ENCODE measurements around the gene ZP1. TPM values are rescaled to one million over a fixed set of nuclear protein-coding genes. Genes with fewer than 3 reads are reported as not detected.

The ZP1 gene
- total and polyA plus RNA-seq, 2 experiments from 2014 or later: not detected

DNA sequence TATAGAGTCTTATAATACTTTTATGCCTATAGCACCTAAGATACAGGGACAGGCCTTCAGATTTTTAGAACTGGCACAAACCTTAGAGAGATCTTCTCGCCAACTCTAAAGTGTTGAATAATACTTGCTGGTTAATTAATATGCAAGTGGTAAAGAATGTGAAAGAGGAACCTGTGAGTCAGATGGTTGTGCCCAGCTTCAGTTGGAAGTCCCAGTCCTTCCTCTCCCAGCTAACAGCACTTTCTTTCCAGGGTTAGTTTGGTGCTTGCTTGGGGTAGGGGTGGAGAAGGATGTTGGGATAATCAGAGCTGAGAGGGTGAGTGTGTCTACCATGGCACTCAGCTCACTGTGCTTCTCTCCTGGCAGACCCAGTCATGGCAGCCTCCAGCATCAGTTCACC lies 52.0 kb downstream of the ZP1 start:
- Histone ChIP-seq H3K4me1 (ENCODE audit: insufficient read depth) (peaks cover 21% of the 10 kb centered on the region), H3K4me2 (no peak overlapping the region), H3K27me3 (ENCODE audit: insufficient read depth) (no peaks in the 10 kb centered on the region), H3F3A (replicated peaks; ENCODE audit: low read depth) (0 out of 2 replicates have a peak, but pooled peaks cover 6% of the 10 kb centered on the region), H3K4me3 (no peak overlapping the region), H3K79me2 (replicated peaks; ENCODE audit: insufficient read depth) (peaks cover 29% of the 10 kb centered on the region), H3K27ac (ENCODE audit: low read depth) (no peak overlapping the region), H3K36me3 (ENCODE audit: insufficient read depth) (no peaks in the 10 kb centered on the region), H3K9me2 (ENCODE audit: insufficient read depth) (no peaks in the 10 kb centered on the region), H2AFZ (no peak overlapping the region), H4K20me1 (replicated peaks; ENCODE audit: insufficient read depth) (peaks cover 7% of the 10 kb centered on the region; the same call in 1 of the 2 replicates)
- Mint-ChIP-seq H3K9me3 (no peaks in the 10 kb centered on the region; the same call in 2 of the 3 replicates), H3K4me3 (no peak overlapping the region), H3K36me3 (ENCODE audit: low read depth) (peaks cover 40% of the 10 kb centered on the region), H3K27me3 (ENCODE audit: insufficient read depth, low read depth, poor library complexity) (peaks cover 11% of the 10 kb centered on the region), H3K27ac (no peak overlapping the region; the same call in 1 of the 2 replicates), H3K4me1 (peaks cover 29% of the 10 kb centered on the region)
- no peak for DNase-seq (ENCODE audit: low spot score)
- TF ChIP-seq, protein P1, sequence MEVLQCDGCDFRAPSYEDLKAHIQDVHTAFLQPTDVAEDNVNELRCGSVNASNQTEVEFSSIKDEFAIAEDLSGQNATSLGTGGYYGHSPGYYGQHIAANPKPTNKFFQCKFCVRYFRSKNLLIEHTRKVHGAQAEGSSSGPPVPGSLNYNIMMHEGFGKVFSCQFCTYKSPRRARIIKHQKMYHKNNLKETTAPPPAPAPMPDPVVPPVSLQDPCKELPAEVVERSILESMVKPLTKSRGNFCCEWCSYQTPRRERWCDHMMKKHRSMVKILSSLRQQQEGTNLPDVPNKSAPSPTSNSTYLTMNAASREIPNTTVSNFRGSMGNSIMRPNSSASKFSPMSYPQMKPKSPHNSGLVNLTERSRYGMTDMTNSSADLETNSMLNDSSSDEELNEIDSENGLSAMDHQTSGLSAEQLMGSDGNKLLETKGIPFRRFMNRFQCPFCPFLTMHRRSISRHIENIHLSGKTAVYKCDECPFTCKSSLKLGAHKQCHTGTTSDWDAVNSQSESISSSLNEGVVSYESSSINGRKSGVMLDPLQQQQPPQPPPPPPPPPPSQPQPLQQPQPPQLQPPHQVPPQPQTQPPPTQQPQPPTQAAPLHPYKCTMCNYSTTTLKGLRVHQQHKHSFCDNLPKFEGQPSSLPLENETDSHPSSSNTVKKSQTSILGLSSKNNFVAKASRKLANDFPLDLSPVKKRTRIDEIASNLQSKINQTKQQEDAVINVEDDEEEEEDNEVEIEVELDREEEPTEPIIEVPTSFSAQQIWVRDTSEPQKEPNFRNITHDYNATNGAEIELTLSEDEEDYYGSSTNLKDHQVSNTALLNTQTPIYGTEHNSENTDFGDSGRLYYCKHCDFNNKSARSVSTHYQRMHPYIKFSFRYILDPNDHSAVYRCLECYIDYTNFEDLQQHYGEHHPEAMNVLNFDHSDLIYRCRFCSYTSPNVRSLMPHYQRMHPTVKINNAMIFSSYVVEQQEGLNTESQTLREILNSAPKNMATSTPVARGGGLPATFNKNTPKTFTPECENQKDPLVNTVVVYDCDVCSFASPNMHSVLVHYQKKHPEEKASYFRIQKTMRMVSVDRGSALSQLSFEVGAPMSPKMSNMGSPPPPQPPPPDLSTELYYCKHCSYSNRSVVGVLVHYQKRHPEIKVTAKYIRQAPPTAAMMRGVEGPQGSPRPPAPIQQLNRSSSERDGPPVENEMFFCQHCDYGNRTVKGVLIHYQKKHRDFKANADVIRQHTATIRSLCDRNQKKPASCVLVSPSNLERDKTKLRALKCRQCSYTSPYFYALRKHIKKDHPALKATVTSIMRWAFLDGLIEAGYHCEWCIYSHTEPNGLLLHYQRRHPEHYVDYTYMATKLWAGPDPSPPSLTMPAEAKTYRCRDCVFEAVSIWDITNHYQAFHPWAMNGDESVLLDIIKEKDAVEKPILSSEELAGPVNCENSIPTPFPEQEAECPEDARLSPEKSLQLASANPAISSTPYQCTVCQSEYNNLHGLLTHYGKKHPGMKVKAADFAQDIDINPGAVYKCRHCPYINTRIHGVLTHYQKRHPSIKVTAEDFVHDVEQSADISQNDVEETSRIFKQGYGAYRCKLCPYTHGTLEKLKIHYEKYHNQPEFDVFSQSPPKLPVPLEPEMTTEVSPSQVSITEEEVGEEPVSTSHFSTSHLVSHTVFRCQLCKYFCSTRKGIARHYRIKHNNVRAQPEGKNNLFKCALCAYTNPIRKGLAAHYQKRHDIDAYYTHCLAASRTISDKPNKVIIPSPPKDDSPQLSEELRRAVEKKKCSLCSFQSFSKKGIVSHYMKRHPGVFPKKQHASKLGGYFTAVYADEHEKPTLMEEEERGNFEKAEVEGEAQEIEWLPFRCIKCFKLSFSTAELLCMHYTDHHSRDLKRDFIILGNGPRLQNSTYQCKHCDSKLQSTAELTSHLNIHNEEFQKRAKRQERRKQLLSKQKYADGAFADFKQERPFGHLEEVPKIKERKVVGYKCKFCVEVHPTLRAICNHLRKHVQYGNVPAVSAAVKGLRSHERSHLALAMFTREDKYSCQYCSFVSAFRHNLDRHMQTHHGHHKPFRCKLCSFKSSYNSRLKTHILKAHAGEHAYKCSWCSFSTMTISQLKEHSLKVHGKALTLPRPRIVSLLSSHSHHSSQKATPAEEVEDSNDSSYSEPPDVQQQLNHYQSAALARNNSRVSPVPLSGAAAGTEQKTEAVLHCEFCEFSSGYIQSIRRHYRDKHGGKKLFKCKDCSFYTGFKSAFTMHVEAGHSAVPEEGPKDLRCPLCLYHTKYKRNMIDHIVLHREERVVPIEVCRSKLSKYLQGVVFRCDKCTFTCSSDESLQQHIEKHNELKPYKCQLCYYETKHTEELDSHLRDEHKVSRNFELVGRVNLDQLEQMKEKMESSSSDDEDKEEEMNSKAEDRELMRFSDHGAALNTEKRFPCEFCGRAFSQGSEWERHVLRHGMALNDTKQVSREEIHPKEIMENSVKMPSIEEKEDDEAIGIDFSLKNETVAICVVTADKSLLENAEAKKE (CRISPR knock-in tag; IDR thresholded peaks at IDR 0.05): no peak
- no peak for TF ChIP-seq CREB1 (CRISPR knock-in tag; IDR thresholded peaks at IDR 0.05; ENCODE audit: low read depth)
- no peak for TF ChIP-seq EZH2 (IDR thresholded peaks at IDR 0.05; ENCODE audit: low read depth, unreplicated experiment)
- ATAC-seq: no peak

- ATAC-seq (no peak), DNase-seq (ENCODE audit: low spot score) (peak; percentile 11)
- Mint-ChIP-seq H3K36me3 (ENCODE audit: low read depth) (peaks cover 40% of the 10 kb centered on the region), H3K27ac (no peak overlapping the region), H3K4me1 (peaks cover 29% of the 10 kb centered on the region), H3K9me3 (no peaks in the 10 kb centered on the region; the same call in 2 of the 3 replicates), H3K27me3 (ENCODE audit: insufficient read depth, low read depth, poor library complexity) (peaks cover 11% of the 10 kb centered on the region), H3K4me3 (no peak overlapping the region)
- Histone ChIP-seq H3K4me1 (ENCODE audit: insufficient read depth) (peaks cover 21% of the 10 kb centered on the region), H3F3A (replicated peaks; ENCODE audit: low read depth) (0 out of 2 replicates have a peak, but pooled peaks cover 2% of the 10 kb centered on the region), H3K27me3 (ENCODE audit: insufficient read depth) (0 out of 2 replicates have a peak, but pooled peaks cover under 1% of the 10 kb centered on the region), H3K9me2 (ENCODE audit: insufficient read depth) (no peaks in the 10 kb centered on the region), H3K4me2 (no peak overlapping the region), H3K36me3 (ENCODE audit: insufficient read depth) (no peaks in the 10 kb centered on the region), H3K27ac (ENCODE audit: low read depth) (no peak overlapping the region), H2AFZ (no peak overlapping the region), H3K79me2 (replicated peaks; ENCODE audit: insufficient read depth) (peaks cover 29% of the 10 kb centered on the region), H4K20me1 (replicated peaks; ENCODE audit: insufficient read depth) (peaks cover 7% of the 10 kb centered on the region; the same call in 1 of the 2 replicates), H3K4me3 (no peak overlapping the region)
- TF ChIP-seq POLR2AphosphoS5 (IDR thresholded peaks at IDR 0.05; ENCODE audit: low read depth): no peak
- TF ChIP-seq, protein P2, sequence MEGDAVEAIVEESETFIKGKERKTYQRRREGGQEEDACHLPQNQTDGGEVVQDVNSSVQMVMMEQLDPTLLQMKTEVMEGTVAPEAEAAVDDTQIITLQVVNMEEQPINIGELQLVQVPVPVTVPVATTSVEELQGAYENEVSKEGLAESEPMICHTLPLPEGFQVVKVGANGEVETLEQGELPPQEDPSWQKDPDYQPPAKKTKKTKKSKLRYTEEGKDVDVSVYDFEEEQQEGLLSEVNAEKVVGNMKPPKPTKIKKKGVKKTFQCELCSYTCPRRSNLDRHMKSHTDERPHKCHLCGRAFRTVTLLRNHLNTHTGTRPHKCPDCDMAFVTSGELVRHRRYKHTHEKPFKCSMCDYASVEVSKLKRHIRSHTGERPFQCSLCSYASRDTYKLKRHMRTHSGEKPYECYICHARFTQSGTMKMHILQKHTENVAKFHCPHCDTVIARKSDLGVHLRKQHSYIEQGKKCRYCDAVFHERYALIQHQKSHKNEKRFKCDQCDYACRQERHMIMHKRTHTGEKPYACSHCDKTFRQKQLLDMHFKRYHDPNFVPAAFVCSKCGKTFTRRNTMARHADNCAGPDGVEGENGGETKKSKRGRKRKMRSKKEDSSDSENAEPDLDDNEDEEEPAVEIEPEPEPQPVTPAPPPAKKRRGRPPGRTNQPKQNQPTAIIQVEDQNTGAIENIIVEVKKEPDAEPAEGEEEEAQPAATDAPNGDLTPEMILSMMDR (conservative IDR thresholded peaks at IDR 0.05; ENCODE audit: low read depth in 2 of 2): no peak
These were observed 52.6 kb downstream of the ZP1 start for GRCh38 chr11:60919956-60920355.

Measured in GM23338 (cell line).